Rectal smooth muscle tissue (tissue), 1 donor: Measurements from ENCODE around the gene FKRP.
A peak's percentile ranks its signal among the peaks of the same experiment; 100 is the strongest.
"Not testable (repeated sequence)": the region's sequence is repeated elsewhere in the genome, so short reads cannot be mapped to it uniquely, and the experiment has no call there.

Experiments
- H3K27ac ChIP-seq: one replicate; pipeline ENCODE4 v1.7.0; 2013; ENCODE audit warnings: low read depth, low read length, inconsistent platforms
- H3K27me3 ChIP-seq: one replicate; pipeline ENCODE4 v1.7.0; 2013; ENCODE audit warnings: low read length; ENCODE audit not compliant: control insufficient read depth, insufficient read depth
- H3K36me3 ChIP-seq: one replicate; pipeline ENCODE4 v1.7.0; 2013; ENCODE audit warnings: low read length; ENCODE audit not compliant: control insufficient read depth, insufficient read depth
- H3K4me1 ChIP-seq: one replicate; pipeline ENCODE4 v1.7.0; 2013; ENCODE audit warnings: low read length; ENCODE audit not compliant: control insufficient read depth, insufficient read depth
- H3K4me3 ChIP-seq: one replicate; pipeline ENCODE4 v1.7.0; 2013; ENCODE audit warnings: low read length
- H3K9ac ChIP-seq: one replicate; pipeline ENCODE4 v1.7.0; 2013; ENCODE audit warnings: low read length

FKRP gene

DNA sequence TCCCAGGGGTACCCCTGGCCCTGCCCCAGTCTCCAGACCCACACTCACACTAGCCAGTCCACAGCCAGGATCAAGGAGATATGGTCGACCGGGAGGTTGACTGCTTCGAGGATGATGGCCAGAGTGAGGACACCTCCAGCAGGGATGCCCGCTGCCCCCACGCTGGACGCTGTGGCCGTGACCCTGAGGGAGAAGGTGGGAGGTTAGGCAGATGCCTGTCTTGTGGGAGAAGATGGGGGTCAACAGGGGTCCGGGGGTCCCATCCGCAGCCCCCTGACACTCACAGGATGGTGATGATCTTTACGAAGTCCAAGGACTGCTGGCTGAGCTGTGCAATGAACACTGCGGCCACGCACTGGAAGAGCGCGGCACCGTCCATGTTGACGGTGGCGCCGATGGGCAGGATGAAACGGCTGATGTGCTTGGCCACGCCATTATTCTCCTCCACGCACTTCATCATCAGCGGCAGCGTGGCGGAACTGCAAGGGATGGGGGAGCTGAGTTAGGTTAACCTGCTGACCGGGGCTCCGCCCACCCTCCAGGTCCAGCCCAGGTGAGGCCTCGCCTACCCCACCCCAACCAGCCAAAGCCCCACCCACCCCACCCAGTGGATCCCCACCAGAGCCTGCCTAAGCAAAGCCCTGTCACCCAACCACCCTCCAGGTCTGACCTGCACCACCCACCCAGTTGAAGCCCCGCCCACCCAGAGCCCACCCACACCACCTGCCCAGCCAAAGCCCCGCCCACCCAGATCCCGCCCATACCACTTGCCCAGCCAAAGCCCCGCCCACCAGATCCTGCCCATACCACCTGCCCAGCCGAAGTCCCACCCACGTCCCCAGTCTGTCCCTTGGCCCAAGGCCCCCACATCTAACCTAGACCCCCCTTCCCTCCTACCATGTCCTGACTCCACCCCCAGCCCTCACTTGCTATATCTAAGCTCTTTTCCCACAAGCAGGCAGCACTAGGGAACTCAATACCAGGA, 31.4 kb downstream of the FKRP start:
- no peak overlapping the region for H3K4me3 ChIP-seq
- no peak overlapping the region for H3K9ac ChIP-seq
- no peaks in the 10 kb centered on the region for H3K4me1 ChIP-seq
- no peak overlapping the region for H3K27ac ChIP-seq
- H3K27me3 ChIP-seq = no peaks in the 10 kb centered on the region
- peaks cover 27% of the 10 kb centered on the region for H3K36me3 ChIP-seq

DNA sequence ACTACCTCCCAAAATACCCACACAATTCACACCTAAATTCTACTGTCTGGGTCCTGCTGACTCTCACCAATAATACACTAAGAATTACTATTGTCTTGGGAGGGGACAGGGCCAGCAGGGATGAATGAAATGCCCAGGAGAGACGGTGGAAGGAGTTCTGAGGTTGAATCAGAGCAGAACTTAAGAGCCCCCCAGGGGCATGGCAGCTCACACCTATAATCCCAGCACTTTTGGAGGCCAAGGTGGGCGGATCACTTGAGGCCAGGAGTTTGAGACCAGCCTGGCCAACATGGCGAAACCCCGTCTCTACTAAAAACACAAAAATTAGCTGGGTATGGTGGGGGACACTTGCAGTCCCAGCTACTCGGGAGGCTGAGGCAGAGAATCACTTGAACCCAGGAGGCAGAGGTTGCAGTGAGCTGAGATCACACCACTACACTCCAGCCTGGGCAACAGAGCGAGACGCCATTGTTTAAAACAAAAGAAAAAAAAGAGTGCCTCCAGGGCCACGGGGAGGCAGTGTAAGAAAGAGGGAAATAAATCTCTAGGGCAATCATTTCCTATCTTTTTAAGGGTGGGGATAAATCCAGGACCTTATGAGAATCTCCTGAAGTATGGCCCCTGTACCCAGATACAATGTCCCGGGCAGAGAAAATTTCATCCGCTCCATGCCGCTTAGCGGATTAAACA, 32.2 kb downstream of the FKRP start:
- H3K36me3 ChIP-seq = peaks cover 27% of the 10 kb centered on the region
- H3K27me3 ChIP-seq, H3K4me1 ChIP-seq, H3K9ac ChIP-seq, H3K27ac ChIP-seq, H3K4me3 ChIP-seq: not testable (repeated sequence)

DNA sequence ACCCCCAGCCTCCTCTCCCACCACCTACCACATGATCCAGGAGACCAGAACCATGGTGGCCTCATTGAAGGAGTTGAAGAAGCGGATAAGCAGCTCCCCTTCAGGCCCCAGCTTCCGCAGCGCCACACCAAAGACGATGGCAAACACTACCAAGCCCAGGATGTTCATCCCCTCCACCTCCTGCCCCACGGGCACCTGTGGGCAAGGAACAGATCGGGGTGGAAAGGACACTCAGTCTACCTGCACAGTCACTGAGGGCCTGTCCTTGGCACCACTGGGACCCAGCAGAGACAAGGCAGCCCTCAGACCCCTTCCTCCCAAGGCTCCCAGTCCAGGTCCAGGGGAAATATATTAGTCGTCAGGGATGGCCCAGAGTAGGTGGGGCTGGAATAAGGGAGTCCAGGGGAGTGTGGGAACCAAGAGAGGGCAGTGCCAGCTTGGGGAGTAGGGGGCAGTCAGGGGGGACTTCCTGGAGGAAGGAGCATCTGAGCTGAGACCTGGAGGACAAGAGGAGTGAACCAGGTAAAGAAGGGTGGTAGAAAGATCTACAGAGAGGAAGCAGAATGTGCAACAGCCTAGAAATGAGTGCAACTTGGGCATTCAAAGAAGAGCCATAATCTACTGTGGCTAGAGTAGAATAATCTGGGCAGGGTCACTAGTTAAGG, 36.6 kb downstream of the FKRP start:
- Histone ChIP-seq H3K4me1 (peaks cover 6% of the 10 kb centered on the region), H3K36me3 (peaks cover 12% of the 10 kb centered on the region), H3K9ac (no peak overlapping the region), H3K27me3 (no peaks in the 10 kb centered on the region), H3K4me3 (no peak overlapping the region), H3K27ac (no peak overlapping the region)

DNA sequence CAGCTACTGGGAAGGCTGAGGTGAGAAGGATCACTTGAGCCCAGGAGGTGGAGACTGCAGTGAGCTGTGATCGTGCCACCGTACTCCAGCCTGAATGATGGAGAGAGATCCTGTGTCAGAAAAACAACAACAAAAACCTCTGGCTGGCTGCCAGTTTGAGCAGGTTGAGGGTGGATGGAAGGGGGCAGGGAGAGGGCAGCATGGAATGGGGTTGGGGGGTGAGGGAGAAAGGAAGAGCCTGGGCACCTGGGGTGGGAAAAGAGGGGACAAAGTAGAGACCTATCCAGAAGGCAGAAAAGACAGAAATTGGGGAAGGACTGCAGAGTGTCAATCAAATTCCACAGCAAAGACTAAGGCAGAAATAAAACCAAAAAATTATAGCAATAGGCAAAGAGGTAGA, 37.8 kb downstream of the FKRP start:
- H3K27ac ChIP-seq = no peak overlapping the region
- peaks cover 6% of the 10 kb centered on the region for H3K4me1 ChIP-seq
- no peaks in the 10 kb centered on the region for H3K27me3 ChIP-seq
- H3K36me3 ChIP-seq = peaks cover 10% of the 10 kb centered on the region
- no peak overlapping the region for H3K4me3 ChIP-seq
- no peak overlapping the region for H3K9ac ChIP-seq

DNA sequence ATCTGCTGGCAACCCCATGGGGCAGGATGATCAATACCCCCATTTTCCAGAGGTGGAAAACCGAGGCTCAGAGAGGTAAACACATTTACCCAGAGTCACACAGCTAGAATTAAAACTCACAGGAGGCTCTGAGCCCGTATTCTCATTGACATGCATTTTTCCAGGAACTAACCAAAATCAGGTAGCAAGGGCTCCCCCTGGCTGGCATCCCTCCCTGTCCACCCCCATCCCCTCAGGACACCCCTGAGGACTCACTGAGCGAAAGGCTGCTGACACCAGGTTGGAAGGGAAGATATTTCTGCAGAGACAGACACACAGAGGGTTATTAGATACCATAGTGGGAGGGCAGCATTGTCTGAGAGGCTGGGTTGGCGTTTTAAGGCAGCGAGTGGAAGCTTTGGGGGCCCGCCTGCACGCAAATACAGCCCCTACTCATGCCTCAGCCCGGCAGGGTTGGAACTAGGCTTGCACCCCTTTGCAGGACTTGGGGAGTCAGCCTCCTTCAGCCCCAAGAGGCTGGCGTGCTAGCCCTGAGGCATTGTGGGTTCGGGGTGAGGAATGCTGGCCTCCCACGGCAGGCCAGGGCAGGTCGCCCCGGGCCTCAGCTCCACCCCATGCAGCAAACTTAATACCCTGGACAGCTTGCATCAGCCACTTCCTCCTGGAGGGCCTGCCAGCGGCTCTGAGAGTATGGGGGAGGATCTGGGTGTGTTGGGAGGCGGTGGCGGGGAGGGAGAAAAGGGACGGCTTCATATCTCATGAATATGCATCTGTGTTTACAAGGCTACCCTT, 38.6 kb downstream of the FKRP start:
- Histone ChIP-seq H3K36me3 (peaks cover 6% of the 10 kb centered on the region), H3K27me3 (no peaks in the 10 kb centered on the region), H3K27ac (no peak overlapping the region), H3K4me3 (peak overlapping the region; percentile 58), H3K4me1 (peaks cover 6% of the 10 kb centered on the region), H3K9ac (no peak overlapping the region)

DNA sequence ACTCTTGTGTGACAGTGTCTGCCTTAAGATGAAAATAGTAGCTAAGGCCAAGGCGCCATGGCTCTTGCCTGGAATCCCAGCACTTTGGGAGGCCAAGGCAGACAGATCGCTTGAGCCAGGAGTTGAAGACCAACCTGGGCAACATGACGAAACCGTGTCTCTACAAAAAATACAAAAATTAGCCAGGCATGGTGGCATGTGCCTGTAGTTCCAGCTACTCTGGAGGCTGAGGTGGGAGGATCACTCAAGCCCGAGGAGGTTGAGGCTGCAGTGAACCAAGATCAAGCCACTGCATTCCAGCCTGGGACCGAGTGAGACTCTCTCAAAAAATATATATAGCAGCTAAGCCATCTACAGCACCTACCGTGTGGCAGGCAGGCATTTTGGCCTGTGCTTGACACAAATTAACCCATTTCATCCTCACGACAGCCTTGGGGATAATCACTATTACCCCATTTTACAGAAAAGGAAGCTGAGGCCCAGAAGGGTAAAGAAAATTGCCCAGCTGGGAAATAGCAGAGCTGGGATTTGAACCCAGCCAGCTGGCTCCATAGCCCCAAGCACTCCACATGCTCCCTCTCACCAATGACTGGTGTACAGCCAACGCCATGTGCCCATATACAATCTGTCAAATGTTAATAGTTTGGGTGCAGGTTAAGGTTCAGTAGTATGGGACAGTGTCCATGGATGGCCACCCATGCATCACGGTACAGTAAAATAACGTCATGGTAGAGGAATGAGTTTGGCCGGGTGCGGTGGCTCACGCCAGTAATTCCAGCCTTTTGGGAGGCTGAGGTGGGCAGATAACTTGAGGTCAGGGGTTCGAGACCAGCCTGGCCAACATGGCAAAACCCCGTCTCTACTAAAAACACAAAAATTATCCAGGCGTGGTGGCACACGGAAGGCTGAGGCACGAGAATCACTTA, 39.5 kb downstream of the FKRP start:
- H3K9ac ChIP-seq = peak overlapping the region; percentile 40
- H3K27ac ChIP-seq = no peak overlapping the region
- peaks cover 5% of the 10 kb centered on the region for H3K36me3 ChIP-seq
- peaks cover 6% of the 10 kb centered on the region for H3K4me1 ChIP-seq
- peak overlapping the region; percentile 58 for H3K4me3 ChIP-seq
- no peaks in the 10 kb centered on the region for H3K27me3 ChIP-seq

DNA sequence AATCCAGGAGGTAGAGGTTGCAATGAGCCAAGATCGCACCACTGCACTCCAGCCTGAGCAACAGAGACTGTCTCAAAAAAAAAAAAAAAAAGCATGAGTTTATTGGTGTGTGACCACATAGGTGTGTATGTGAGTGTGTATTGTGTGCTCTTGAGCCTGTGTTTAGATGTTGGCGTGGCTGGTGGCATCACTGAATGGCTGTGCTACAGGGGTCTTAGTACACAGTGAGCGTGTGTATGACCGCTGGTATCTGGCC, 40.1 kb downstream of the FKRP start:
- Histone ChIP-seq H3K36me3 (peaks cover 5% of the 10 kb centered on the region), H3K4me1 (peaks cover 6% of the 10 kb centered on the region), H3K27me3 (no peaks in the 10 kb centered on the region), H3K4me3 (peak overlapping the region; percentile 58), H3K27ac (peak overlapping the region; percentile 76), H3K9ac (peak overlapping the region; percentile 57)

DNA sequence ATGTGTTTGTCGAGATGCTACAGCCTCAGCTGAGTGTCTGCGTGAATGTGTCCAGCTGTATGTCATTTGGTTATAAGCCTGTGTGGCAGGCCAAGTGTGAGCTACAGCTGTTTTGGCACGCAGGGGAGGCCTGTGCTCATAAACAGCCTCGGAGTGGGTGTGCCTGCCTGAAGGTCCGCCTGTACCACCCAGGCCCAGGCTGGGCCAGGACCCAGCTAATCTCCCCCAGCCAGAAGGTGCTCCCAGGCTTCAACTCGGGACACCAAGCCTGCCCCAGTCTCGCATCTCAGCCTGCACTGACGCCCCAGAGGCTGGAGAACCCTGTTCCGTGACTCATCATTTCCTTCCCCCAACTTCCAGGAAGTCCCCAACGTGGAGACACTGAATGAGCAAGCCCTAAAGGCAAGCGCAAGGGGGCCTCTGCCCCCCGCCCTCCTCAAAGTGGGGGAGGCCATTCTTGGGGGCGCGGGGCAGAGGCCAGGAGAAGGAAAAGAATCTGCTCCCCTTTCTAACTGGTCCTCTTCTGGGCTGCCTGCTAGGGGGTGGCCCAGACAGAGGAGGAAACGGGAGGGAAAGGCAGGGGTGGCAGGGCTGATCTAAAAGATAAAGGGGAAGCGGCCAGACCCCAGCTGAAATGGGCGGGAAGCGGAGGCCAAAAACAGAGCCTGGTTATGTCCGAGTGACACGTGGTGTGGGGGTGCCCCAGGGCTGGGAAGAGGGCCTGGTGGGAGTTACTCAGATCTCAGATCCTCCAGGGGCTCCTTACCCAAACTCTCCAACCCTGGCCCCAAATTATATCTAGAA, 40.6 kb downstream of the FKRP start:
- Histone ChIP-seq H3K36me3 (peaks cover 5% of the 10 kb centered on the region), H3K4me3 (peak overlapping the region; percentile 58), H3K27ac (peak overlapping the region; percentile 76), H3K27me3 (no peaks in the 10 kb centered on the region), H3K9ac (peak overlapping the region; percentile 57), H3K4me1 (peaks cover 6% of the 10 kb centered on the region)

DNA sequence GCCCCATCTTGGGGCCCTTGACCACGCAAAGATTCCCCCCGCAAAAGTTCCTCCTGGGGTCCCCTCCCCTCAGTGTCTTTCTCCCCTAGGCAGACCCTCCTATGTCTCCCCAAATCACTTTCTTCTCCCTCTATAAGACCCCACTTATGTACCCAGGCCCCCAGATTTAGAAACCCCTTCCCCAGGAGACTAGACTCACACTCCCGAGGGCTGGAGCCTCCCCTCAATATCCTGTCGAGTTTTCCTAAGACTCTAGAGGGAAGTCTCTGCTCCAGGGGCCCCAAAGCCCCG, 41.1 kb downstream of the FKRP start:
- peaks cover under 1% of the 10 kb centered on the region for H3K36me3 ChIP-seq
- H3K4me3 ChIP-seq = peak overlapping the region; percentile 58
- peak overlapping the region; percentile 57 for H3K9ac ChIP-seq
- peak overlapping the region; percentile 76 for H3K27ac ChIP-seq
- peaks cover 6% of the 10 kb centered on the region for H3K4me1 ChIP-seq
- H3K27me3 ChIP-seq = no peaks in the 10 kb centered on the region

DNA sequence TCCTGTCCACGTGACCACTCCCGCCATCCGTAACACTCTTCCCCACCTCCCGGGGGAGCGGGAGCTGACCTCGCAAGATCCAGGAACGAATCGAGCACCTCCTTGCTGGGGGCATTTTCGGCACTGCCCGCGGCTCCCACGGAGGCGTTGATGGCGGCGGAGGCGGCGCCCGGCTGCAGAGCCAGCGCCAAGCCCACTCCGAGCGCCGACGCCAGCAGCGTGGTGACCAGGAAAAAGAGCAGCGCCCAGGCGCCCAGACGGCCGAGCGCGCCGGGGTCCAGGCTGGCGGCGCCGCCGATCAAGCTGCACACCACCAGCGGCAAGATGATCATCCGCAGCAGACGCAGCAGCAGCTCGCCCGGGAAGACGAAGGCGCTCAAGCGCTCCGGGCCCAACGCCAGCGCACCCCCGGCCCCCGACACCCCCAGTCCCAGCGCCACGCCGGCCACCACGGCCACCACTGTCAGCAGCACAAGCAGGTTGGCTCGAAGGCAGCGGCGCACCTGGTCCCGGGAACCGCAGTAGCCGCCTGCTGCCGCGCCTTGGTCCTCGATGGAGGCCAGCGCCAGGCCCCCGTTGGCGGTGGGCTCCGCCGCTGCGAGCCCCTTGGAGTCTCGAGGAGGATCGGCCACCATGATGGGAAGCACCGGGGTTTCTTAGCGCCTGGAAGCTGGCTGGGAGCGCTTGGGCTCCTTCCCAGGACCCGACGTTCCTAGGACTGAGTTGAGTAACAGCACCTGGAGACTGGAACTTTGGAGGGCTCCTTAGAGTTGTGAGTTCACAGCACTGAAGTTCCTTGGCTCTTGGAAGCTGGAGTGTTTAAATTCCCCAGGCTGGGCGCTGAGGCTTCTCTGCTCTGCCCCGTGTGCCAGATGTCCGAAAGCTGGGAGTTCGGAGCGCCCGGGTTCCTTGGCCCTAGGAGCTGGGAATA, 41.7 kb downstream of the FKRP start:
- Histone ChIP-seq H3K4me1 (peaks cover 6% of the 10 kb centered on the region), H3K27me3 (no peaks in the 10 kb centered on the region), H3K36me3 (no peaks in the 10 kb centered on the region), H3K4me3 (peak overlapping the region; percentile 58), H3K9ac (peak overlapping the region; percentile 57), H3K27ac (peak overlapping the region; percentile 76)
